GM19468 (cell line): ENCODE measurements around the gene STARD5.
A peak's percentile ranks its signal among the peaks of the same experiment; 100 is the strongest.

Experiments
- ATAC-seq: cut with Tn5 transposase; IDR thresholded peaks from one replicate; pipeline ENCODE4 v1.9.1; 2021; ENCODE audit warnings: mild to moderate bottlenecking, moderate library complexity, moderate number of reproducible peaks; ENCODE audit not compliant: unreplicated experiment; ENCODE audit errors: extremely low read depth

The STARD5 gene

DNA sequence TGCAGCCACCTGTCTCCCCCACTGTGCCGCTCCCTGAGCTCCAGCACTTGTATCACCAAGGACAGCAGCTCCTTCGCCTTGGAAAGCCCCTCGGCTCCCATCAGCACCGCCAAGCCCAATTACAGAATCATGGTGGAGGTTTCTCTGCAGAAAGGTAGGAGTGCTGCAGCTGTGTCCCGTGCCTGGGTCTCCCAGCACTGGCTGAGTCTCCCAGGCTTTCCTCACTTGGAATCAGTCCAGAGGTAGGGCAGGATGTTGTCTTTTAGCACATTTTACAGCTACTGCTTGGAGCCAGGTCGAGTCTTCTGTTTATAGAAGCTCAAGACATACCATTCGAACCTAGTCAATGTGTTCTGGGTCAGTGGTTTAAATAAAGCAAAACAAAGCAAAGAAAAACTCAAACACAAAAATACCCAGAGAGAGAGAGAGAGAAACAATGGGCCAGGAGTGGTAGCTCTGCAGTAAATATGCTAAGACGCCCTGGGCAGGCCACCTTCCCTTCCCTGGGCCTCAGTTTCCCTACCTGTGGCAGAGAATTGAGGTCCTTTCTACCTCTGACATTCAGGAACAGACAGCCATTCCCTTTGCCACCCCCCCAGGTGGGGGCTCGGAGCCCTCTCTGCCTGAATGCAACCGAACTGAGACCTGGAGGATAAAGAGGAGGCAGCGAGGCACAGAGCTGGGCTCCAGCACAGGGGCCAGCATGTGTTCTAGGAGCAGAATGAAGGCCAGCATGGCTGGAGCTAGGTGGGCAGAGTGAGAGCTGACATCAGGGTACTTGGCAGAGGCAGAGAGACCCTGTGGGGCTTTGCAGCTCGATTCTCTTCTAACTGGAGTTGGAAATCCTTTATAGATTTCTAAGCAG lies 44.1 kb downstream of the STARD5 start:
- ATAC-seq, result no peak

DNA sequence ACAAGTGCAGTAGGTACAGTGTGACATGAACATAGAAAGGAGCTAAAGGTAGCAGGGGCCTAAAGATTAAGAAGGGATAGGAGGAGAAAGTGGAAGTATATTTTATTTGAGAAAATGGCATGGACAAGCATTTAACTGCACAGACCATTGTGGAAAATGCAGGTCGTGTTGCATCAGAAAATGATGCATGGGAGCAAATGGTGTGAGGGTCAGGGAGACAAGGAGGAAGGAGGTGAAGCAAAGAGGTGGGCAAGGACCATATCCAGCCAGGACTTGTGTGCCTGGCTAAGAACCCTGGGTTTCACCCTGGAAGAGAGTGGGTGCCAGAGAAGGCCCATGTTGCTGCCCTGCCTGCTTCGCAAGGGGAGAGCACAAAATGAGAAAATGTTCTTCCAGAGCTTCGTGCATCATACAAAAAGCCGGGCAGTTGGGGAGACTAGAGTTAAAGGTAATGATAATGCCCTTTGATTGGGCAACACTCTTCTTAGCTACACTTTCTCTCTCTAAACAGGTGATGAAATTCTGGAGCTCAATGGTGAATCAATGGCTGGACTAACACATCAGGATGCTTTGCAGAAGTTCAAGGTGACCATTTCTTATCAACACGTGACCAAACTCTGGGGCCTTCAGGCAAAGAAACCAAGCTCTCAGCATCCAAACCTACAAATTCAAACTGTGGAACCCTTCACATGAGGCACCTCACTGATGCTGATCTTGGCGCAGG lies 45.5 kb downstream of the STARD5 start:
- ATAC-seq, result no peak

- no peak for ATAC-seq
Observed at GRCh38 chr15:81277851-81278250, 46.1 kb downstream of the STARD5 start.

DNA sequence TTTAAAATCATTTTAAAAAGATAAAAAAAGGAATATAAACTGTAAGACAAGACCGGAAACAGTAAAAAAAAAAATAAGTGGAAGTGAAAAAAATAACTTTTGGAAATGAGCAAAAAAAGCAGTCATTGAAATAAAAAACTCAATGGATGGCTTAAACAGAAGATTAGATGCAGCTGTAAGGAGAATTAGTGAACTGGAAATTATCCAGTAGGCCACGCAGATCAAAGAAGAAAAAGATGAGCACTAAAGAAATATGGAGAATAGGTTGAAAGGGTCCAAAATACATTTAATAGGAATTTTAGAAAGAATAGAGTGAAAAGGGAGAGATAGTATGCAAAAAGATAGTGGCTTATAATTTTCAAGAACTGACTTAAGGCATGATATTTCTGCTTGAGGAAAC lies 47.0 kb downstream of the STARD5 start:
- ATAC-seq, result no peak

DNA sequence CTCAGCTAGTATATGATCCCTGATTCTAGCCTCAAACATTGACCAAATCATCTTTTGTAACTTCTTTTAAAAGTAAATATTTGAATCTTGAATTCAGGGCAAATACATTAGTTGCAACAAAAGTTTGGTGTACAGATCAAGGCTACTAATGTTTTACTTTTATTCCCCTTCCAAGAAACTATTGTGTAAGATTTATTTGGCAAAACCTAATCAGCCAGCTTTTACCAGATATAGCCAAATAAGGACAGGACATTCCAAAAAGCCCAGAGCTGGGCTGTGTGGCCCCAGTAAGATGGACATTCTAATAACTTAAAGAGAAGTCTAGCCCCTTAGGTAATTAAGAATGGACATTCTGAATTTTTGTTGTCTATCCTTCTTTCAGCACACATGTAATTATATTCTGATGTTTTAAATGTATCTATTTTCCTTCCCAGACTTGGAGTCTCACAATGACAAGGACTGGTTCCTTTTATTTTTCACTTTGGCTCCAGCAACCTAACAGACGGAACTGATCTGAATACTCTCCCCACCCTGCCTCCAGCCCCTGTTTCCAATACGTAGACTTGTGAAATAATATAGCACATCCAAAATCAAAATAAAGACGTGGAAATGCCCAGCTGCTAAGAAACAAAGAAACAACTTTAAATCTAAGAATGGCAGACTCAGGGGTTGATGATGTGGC lies 48.1 kb downstream of the STARD5 start:
- ATAC-seq, result no peak

DNA sequence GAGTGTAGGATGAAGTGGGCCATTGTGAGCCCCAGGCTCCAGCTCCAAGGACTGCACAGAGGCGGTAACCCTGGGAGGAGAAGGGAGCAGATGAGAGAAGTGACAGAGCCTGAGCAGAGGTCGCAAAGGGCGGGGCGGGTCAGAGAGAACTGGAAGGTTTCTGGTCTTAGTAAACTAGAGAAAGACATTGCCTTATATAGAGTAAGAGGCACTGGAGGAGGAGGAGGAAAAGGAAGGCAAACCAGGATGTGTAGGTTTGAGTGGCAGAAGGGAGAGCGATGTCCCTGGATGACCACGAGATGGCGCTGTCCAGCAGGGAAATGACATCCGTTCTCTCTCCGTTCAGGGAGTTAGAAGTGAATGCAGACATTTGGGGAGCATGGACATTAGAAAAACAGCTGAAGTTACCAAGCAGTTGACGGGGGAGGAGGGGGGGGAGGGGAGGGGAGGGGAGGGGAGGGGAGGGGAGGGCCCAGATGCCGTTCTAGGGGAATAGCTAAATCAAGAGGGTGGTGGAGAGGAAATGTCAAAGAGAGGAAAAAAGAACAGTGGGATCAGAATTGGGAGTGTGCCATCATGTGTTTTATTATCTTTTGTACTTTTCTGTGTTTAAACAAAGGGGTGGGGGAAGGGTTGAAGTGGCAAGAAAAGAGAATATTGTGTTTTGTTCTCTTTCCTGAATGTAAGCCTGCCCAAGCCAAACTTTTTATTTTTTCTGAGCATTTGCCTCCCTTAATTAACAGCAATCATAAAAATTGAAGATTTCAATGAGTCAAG lies 48.8 kb downstream of the STARD5 start:
- ATAC-seq, result peak; percentile 61

- ATAC-seq, result no peak
Observed at GRCh38 chr15:81274255-81274654, 49.7 kb downstream of the STARD5 start.

GRCh38 chr15:81273855-81274254 lies 50.1 kb downstream of the STARD5 start:
- ATAC-seq, result no peak

- ATAC-seq, result no peak
Observed at GRCh38 chr15:81273200-81273599, 50.7 kb downstream of the STARD5 start.

DNA sequence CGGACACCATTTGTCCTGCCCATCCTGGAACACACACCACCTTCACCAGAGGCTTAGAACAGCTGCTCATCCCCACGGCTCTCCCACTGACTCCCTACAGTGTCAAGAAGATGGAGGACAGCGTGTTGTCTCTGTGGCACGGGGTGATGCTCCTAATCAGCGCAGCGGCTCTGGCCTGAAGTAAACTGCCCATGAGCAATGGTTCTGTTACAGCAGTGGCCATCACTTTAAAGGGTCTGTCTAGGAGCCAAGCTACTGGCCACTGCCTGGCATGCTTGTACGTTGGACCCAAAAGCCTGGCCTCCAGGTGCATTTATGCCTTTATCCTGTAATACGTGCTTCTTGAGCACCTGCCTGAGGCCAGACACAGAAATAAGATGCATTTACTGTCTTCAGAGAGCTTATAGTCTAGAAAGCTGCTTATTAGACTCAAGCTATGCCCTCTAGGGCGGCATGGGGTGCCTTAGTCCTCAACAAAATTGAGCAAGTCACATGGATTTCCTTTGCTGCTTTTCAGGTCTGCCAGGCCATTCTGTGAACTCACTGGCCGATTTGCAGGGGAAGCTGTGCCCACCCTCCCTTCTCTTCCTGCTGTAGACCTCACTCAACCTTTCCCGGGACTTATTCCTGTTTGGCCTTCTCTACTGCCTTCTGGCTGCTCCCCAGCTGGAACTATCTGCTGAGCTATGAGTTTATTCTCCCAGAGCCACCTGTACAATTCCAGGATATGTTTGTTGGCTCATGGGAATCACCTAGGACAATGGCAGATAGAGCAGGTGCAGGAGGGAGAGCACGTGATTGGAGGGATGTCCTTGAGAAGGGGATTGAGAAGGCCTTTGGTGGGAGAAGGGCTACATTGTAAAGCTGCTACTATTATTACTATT lies 51.9 kb downstream of the STARD5 start:
- ATAC-seq, result no peak

DNA sequence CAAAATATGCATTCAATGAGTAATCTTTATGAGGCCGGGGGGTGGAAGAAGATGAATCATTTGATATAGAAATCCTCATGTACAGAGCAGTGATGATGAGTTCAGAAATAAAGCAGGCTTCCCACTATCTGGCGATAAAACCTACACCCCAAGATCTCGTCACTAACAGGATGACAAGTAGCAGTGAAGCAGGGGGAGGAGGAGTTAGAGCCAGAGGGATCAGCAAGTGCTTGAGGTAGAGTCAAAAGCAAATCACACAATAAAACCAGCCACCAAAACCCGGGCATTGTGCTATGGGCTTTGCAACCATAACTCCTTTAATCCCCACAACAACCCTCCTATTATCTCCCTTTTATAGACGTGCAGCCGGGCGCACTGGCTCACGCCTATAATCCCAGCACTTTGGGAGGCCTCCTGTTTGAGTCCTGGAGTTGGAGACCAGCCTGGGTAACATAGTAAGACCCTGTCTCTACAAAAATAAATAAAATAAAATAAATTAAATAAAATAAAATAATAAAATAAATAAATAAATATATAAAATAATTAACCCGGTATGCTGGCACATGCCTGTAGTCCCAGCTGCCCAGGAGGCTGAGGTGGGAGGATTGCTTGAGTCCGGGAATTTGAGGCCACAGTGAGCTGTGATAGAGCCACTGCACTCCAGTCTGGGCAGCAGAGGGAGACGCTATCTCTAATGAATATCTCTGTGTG lies 53.0 kb downstream of the STARD5 start:
- ATAC-seq, result no peak

GRCh38 chr15:81270188-81270587 lies 53.8 kb downstream of the STARD5 start:
- ATAC-seq, result no peak

- ATAC-seq, result no peak
Observed at GRCh38 chr15:81268881-81269601, 54.9 kb downstream of the STARD5 start.

GRCh38 chr15:81268340-81268739 lies 55.6 kb downstream of the STARD5 start:
- no peak for ATAC-seq

- ATAC-seq, result peak; percentile 68
Observed at GRCh38 chr15:81265944-81266775, 57.8 kb downstream of the STARD5 start.

DNA sequence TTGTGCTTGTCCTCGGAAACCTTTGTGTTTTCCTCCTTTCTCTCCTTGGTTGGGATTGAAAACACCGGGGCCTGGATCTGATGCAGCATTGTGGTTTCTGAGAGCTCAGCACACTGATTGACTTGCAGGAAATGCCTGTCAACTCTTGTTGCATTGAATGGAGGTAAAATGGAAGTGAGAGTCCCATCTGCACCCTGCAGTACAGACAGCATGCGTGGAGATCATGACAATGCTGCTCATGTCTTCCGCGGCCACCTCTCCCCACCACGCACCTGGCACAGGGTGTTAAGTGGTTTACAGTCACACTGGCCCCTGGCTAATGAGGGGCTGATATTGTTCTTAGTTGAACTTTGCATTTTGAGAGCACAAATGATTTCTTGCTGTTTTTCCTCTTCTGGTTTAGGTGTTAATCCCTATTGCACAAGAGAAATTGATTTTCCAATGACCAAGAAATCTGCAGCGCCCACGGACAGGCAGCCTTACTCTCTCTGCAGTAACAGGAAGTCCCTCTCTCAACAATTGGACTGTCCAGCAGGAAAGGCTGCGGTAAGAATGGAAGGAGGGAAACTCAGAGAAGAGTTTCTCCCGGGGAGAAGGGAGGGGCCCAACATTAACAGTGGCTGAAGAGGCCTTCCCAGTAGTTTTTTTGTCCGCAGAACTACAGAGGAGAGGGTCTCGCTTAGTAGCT lies 58.5 kb downstream of the STARD5 start:
- ATAC-seq, result no peak
